ENCODE data around the gene KCTD12.

- TF ChIP-seq CTCF (IDR thresholded peaks at IDR 0.05; ENCODE audit: extremely low read depth in 1 of 2, insufficient read depth in 1 of 2, low read depth in 1 of 2, low read length in 2 of 2) (no peak), JUN (IDR thresholded peaks at IDR 0.05; ENCODE audit: borderline replicate concordance, insufficient read depth, insufficient read length, low read depth) (no peak), MYC (IDR thresholded peaks at IDR 0.05; ENCODE audit: low read depth, low read length) (no peak), POLR2AphosphoS5 (IDR thresholded peaks at IDR 0.05; ENCODE audit: insufficient read depth, low read depth, low read length) (no peak), POLR2A (IDR thresholded peaks at IDR 0.05; ENCODE audit: low read depth, low read length) (no peak), MAX (IDR thresholded peaks at IDR 0.05; ENCODE audit: insufficient read depth, insufficient read length) (no peak), EZH2 (IDR thresholded peaks at IDR 0.05; ENCODE audit: borderline replicate concordance, low read depth, low read length, severe bottlenecking) (no peak)
Observed at GRCh38 chr13:76860706-76861105, 25.5 kb downstream of the KCTD12 start.

All from endothelial cell of umbilical vein (primary cell).